H7 (cell line): ENCODE measurements around the gene TNRC6B. TPM values are rescaled to one million over a fixed set of nuclear protein-coding genes. Genes with fewer than 3 reads are reported as not detected.
"Not testable (repeated sequence)": the region's sequence is repeated elsewhere in the genome, so short reads cannot be mapped to it uniquely, and the experiment has no call there.

Source experiments
- DNase-seq: peaks from one replicate; pipeline ENCODE4 v3.0.0; 2012
- H3K27me3 ChIP-seq: 2 replicates; pipeline ENCODE4 v1.6.0; 2011; ENCODE audit warnings: mild to moderate bottlenecking, low read length; ENCODE audit not compliant: control insufficient read depth, insufficient read depth
- H3K36me3 ChIP-seq: replicated peaks from 2 replicates; pipeline ENCODE4 v1.5.1; 2011; ENCODE audit warnings: low read length; ENCODE audit not compliant: control insufficient read depth, insufficient read depth
- H3K4me3 ChIP-seq: 2 replicates; pipeline ENCODE4 v1.5.1; 2011; ENCODE audit warnings: low read depth, mild to moderate bottlenecking, control low read depth, low read length, moderate library complexity; ENCODE audit not compliant: insufficient read depth
- total RNA-seq: library from RNA; depleted of rRNA; stranded (reverse); fragments of >200 nt; shearing (Covaris generic); gene quantifications from 2 replicates; pipeline ENCODE4 v1.2.3, GENCODE V29; 2014

TNRC6B gene
- total RNA-seq, 1 experiment from 2014 or later: 13.0 TPM

DNA sequence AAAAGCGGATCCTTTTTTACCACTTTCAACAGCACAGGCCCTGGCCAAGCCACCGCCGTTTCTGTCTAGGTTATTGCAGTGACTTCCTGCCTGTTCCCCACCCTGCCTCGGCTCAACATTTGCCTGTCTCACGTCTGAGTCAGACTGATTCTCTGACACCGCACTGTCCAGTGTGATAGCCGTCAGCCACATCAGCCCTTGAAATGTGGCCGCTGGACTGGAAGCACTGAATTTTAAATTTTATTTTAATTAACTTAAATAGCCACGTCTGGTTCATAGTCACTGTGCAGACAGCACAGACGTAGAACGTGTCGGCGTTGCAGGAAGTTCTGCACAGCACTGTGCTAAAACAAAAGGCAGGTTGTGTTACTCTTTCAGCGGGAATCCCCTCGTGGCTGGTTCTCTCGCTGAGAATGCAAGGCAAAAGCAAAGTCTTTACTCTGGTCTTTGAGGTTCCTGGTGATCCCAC, 112.3 kb downstream of the TNRC6B start:
- Histone ChIP-seq H3K36me3 (peaks cover 32% of the 10 kb centered on the region), H3K27me3 (no peaks in the 10 kb centered on the region), H3K4me3 (no peak overlapping the region)
- no peak for DNase-seq

DNA sequence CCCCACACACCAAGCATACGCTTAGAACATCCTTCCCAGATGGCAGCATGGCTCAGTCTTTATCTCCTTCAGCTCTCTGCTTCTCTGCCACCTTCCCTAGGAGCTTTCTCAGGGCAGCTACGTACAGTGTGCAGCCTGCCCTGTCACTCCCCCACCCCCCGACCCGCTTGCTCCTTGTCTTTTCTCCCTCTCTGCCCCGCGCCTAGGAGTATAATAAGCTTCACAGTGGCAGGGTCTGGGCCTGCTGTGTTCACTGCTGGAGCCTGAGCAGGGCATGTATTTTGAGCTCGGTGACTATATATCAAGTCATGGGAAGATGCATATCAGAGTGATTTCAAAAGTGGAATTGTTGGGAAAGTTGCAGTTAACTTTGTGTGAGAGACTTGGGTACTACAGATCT, 112.8 kb downstream of the TNRC6B start:
- no peak for DNase-seq
- H3K27me3 ChIP-seq: no peaks in the 10 kb centered on the region
- H3K36me3 ChIP-seq: peaks cover 30% of the 10 kb centered on the region

DNA sequence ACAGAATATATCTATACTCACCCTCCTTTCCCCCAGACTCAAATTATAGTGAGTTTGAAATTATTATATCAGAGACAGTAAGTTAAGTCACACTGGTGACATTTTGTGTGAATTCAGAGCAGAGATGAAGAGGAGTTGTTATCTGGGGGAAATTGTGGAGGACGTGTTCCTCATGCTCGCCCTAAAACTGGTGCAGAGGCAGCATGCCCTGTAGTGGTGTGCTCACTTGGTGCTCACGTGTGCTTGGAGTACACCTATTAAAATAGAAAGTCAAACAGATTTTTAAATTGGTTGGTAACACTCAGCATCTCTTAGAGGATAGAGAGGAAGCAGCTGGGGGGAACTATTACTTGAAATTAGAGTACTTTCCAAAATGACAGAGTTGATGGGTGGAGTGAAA, 117.0 kb downstream of the TNRC6B start:
- no peak for DNase-seq
- H3K27me3 ChIP-seq: no peaks in the 10 kb centered on the region
- H3K36me3 ChIP-seq: peaks cover 7% of the 10 kb centered on the region
- no peak overlapping the region for H3K4me3 ChIP-seq

More for the DNA sequence above, 112.8 kb downstream of the TNRC6B start:
- H3K4me3 ChIP-seq: no peak overlapping the region

DNA sequence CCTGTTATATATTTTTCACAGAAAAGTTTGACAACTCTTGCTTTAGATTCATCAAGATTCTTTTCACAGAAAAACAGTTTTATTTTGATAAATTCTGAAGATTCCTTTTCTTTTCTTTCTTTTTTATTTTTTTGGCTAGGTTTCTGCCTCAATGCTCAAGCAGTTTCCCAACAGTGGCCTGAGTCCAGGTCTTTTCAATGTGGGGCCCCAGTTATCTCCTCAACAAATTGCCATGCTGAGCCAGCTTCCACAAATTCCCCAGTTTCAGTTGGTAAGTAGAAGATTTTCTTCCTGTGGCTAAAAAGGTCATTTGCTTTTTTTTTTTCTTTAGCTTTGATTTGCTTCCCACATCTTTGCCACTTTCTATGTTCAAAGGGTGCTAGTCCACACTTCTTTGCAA, 122.6 kb downstream of the TNRC6B start:
- Histone ChIP-seq H3K4me3 (no peak overlapping the region), H3K36me3 (peaks cover 11% of the 10 kb centered on the region), H3K27me3 (no peaks in the 10 kb centered on the region)
- DNase-seq: no peak

DNA sequence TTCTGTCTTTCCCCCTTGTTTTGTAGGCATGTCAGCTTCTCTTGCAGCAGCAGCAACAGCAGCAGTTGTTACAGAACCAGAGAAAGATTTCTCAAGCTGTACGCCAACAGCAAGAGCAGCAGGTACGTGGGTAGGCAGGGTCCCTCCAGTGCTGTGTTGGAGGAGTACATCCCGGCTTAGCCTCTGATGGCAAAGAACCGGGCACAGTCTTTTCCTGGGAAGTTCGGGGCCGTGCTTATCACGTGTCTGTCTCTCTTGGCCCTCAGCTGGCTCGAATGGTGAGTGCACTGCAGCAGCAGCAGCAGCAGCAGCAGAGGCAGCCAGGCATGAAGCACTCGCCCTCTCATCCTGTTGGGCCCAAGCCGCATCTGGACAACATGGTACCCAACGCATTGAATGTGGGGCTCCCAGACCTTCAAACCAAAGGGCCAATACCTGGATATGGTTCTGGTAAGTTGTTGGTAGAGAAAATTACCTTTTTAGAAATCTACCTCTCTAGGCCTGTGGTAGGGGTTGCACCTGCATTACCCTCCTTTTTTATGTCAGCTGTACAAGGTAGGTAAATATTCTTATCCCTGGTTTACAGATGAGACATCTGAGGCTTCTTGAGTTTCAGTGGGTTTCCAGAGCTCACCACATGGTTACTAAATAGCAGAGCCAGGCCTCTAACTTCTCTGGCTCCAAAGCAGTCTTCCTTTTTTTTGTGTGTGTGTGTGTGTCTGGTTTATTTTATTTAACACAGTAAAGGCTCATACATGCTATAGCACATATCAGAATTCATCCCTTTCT, 123.4 kb downstream of the TNRC6B start:
- DNase-seq: no peak
- Histone ChIP-seq H3K4me3 (no peak overlapping the region), H3K36me3 (peaks cover 11% of the 10 kb centered on the region), H3K27me3 (no peaks in the 10 kb centered on the region)

DNA sequence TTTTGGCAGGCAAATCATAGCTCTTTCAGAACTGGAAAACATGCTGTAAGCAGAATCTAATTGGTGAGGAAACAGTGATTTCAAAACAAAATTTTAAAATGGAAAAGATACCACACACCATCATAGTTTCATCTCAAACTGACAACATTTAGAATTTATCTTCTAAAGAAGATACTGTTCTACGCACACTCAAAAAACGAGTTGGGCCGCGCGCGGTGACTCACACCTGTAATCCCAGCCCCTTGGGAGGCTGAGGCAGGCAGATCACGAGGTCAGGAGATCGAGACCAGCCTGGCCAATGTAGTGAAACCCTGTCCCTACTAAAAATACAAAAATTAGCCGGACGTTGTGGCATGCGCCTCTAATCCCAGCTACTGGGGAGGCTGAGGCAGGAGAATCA, 124.4 kb downstream of the TNRC6B start:
- H3K4me3 ChIP-seq: no peak overlapping the region
- no peaks in the 10 kb centered on the region for H3K27me3 ChIP-seq
- no peak for DNase-seq
- peaks cover 11% of the 10 kb centered on the region for H3K36me3 ChIP-seq

DNA sequence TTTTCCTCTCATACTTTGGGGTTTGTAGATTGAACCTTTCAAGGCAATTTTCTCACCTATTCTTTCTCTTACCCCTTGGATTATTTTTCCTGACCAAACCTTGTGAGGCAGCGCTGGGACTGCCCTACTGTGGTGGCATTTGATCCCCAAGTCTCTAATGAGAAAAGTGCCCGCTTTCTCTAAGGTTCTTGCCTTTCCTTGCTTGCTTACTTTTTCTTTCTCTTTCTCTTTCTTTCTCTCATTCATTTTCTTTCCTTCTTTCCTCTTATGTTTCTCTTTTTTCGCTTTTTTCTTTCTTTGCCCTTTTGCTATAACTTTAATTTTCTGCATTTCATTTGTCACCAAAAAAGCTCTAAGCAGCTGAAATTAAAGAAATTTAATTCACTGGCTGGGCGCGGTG, 127.9 kb downstream of the TNRC6B start:
- H3K36me3 ChIP-seq: peaks cover 21% of the 10 kb centered on the region
- no peaks in the 10 kb centered on the region for H3K27me3 ChIP-seq
- DNase-seq: no peak
- no peak overlapping the region for H3K4me3 ChIP-seq

DNA sequence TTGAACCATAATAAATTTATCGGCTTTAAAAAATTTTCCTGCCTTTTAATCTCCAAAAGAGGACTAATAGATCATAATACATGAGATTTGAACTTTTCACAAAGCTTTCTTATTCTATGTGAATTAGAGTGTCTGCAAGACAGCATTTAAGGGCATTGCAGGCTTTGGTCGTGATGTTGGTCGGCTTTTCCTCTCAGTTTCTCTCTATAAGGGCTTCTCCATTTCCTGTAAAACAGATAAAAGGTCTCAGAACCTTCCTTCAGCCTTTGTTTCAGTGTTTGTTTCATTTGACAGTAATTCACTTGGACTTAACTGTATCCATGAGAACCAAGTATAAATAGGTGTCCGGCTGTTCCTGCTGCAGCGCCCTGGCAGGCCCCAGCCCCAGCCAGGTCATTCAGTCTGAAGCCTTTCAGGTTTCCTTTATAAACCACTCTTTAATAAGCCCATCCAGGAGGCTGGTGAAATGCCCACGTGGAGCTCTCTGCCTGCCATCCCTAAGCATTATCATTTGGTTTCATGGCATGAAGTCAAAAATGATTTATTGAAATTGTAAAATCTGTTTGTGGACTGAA, 131.4 kb downstream of the TNRC6B start:
- no peak for DNase-seq
- Histone ChIP-seq H3K36me3 (peaks cover 27% of the 10 kb centered on the region), H3K27me3 (no peaks in the 10 kb centered on the region), H3K4me3 (no peak overlapping the region)

DNA sequence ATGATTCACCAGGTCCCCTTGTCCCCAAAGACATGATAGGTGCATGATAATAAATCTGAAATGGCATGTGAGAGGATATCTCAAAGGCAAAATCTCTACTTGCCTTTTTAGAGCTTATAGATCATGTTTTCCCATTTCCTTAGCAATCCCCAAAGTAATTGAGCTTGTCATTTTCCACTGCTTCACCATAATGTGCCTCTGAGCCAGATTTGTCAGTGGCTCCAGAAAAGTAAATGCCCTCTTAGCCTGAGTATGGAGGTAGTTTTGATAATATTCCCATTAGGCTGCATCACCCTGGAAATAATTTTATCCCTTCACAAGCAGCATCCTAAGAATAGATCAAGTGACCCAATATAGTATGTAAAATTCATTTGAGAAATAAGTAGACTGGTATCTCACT, 131.9 kb downstream of the TNRC6B start:
- Histone ChIP-seq H3K4me3 (no peak overlapping the region), H3K27me3 (no peaks in the 10 kb centered on the region), H3K36me3 (peaks cover 28% of the 10 kb centered on the region)
- DNase-seq: no peak

DNA sequence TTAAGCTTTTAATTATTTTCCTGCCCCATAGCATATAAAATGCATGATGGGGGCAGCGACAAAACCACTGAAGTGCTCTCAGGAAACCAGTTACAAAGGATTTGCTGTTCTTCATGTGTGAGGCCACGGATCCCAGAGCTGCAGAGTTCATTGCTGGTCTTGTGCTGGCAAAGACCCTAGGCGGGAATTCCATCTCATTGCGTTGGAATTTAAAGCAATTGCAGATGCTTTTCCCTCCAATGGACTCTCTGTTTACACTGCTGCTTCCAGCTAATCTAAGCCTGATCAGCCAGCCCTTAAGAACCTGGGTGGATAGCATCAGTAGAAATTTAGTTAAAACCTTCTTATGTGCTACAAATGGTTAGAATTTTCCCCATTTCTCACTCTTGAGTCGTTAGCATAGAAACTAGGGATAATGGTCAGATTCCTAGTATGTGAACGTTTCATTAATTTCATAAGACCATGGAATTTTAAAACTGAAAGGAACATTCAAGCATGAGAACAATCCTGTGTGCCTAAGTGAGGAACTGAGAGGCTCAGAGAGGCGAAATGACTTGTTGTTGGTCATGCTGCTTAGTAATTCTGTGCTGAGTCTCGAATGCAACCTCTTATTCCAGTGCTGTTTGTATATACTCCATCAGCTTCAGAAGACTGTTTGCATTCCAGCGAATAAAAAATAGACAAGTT, 132.5 kb downstream of the TNRC6B start:
- no peak for DNase-seq
- H3K27me3 ChIP-seq: no peaks in the 10 kb centered on the region
- H3K4me3 ChIP-seq: no peak overlapping the region
- peaks cover 30% of the 10 kb centered on the region for H3K36me3 ChIP-seq

DNA sequence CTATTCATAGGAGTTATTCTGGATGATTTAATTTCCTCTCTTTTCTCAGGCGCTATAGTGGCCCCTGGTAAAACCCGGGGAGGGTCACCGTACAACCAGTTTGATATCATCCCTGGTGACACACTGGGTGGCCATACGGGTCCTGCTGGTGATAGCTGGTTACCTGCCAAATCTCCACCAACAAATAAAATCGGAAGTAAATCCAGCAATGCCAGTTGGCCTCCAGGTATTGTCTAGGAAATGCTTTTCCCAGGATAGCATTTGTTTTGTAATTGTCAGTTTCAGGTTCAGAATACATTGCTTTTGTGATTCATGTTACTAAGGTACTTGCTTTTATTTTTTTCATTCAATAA, 133.0 kb downstream of the TNRC6B start:
- Histone ChIP-seq H3K27me3 (no peaks in the 10 kb centered on the region), H3K36me3 (peaks cover 35% of the 10 kb centered on the region), H3K4me3 (no peak overlapping the region)
- DNase-seq: no peak

DNA sequence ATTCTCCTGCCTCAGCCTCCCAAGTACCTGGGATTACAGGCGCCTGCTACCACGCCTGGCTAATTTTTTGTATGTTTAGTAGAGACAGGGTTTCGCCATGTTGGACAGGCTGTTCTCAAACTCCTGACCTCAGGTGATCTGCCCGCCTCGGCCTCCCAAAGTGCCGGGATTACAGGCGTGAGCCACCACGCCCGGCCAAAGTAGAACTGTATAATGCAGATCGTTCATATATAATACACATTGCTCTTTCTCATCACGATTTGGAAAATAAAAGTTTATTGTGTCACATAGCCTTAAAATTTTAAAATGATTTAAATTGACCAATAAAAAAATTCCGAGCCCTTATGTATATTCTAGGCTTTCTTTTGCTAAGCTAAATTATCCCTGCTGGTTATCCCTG, 133.9 kb downstream of the TNRC6B start:
- DNase-seq, H3K27me3 ChIP-seq, H3K4me3 ChIP-seq: not testable (repeated sequence)
- peaks cover 37% of the 10 kb centered on the region for H3K36me3 ChIP-seq

DNA sequence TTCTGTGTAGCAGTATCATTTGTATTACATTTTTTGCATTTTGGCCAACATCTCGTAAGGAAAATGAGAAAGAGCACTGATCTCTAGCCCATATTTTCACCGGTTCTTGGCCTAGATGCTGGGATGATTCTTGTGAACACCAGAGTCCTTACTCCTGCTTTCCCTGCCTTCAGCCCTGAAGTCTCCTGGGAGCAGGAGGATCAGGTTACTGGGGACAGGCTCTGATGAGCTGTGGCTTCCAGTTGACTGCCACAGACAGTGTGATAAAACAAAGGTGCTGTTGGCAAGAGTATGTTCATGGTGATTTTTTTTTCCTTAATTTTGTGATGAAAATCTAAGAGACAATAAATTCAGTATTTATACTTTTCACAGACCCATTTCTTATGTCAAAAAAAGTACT, 134.3 kb downstream of the TNRC6B start:
- Histone ChIP-seq H3K4me3 (no peak overlapping the region), H3K36me3 (peaks cover 37% of the 10 kb centered on the region), H3K27me3 (no peaks in the 10 kb centered on the region)
- no peak for DNase-seq

DNA sequence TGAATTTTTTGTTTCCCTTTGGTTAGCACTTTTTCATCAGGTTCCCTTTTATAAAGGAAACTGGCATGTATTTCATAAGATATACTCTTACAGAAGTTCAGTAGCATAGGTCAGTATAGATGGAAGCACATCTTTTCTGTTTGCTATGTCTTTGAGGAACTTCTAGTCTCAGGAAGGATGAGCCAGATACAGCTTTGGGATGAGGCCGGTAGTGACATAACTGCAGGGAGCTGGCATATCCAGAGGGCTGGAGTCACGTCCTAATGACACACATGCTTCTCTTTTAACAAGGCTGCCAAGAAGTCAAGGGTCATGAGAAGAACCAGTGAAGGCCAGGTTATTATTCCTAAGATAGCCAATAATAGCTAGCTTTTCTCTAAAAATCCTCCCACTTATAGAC, 135.3 kb downstream of the TNRC6B start:
- Histone ChIP-seq H3K27me3 (no peaks in the 10 kb centered on the region), H3K36me3 (peaks cover 34% of the 10 kb centered on the region)

DNA sequence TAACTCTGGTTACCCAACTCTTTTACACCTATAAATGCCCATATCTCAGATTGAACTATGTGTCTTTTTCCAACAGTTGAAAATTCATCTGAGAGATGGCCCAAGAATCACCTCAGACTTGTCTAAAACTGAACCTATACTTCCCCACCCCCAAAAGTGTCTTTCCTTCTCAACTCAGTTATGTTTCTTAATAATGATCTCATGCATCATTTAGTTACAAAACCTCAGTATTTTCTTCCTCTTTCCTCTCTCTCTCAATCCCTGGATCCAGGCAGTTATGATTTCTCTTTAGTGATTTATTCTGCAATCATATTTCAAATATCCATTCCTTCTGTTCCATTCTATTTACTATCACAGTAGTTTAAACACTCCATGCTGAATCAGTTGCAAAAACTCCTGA, 136.3 kb downstream of the TNRC6B start:
- H3K4me3 ChIP-seq: no peak overlapping the region
- no peak for DNase-seq
- H3K27me3 ChIP-seq: no peaks in the 10 kb centered on the region
- H3K36me3 ChIP-seq: peaks cover 31% of the 10 kb centered on the region

More for the DNA sequence above, 135.3 kb downstream of the TNRC6B start:
- no peak for DNase-seq
- no peak overlapping the region for H3K4me3 ChIP-seq
